H1 (cell line): ENCODE data around the gene GDF15. TPM values are rescaled to one million over a fixed set of nuclear protein-coding genes. Genes with fewer than 3 reads are reported as not detected.
"Not testable (repeated sequence)": the region's sequence is repeated elsewhere in the genome, so short reads cannot be mapped to it uniquely, and the experiment has no call there.

Source experiments
- CTCF ChIA-PET: fragments of 300-600 bp; sonication (Branson Sonifier 250); formaldehyde crosslinking; loops from one replicate; lab custom pipeline; 2021; ENCODE audit not compliant: partially characterized antibody; lab: Charles Lee
- POLR2A ChIA-PET: fragments of 300-600 bp; sonication (Branson Sonifier 250); formaldehyde crosslinking; loops from one replicate; lab custom pipeline; 2021; ENCODE audit warnings: inconsistent platforms; ENCODE audit not compliant: partially characterized antibody; lab: Charles Lee
- DNase-seq, 2 experiments: peaks; one replicate each; pipeline versions ENCODE4 v3.0.0 to v3.0.0-alpha.2; 2010 to 2022; ENCODE audit warnings: low spot score in 2 of 2, low read depth in 1 of 2, mixed read lengths in 1 of 2
- FAIRE-seq: peaks from 2 replicates; lab custom pipeline; 2011; peaks lifted over from hg19 to GRCh38; lab: Jason Lieb, UNC
- H2AFZ ChIP-seq: 2 replicates; pipeline ENCODE4 v1.8.1; 2012; ENCODE audit warnings: low read length, inconsistent platforms
- H2AK5ac ChIP-seq: 2 replicates; pipeline ENCODE4 v1.6.1; 2013; ENCODE audit warnings: low read depth, low read length
- H2BK120ac ChIP-seq: replicated peaks from 2 replicates; pipeline ENCODE3; 2013; ENCODE audit warnings: low read depth, low read length, inconsistent platforms
- H2BK12ac ChIP-seq: 2 replicates; pipeline ENCODE4 v1.6.1; 2013; ENCODE audit warnings: low read depth, low read length
- H2BK15ac ChIP-seq: 2 replicates; pipeline ENCODE4 v1.6.1; 2013; ENCODE audit warnings: low read length
- H2BK20ac ChIP-seq: 2 replicates; pipeline ENCODE4 v1.6.1; 2013; ENCODE audit warnings: low read length
- H2BK5ac ChIP-seq: 2 replicates; pipeline ENCODE4 v1.6.1; 2013; ENCODE audit warnings: low read depth, low read length
- H3K14ac ChIP-seq: 2 replicates; pipeline ENCODE4 v1.6.1; 2013; ENCODE audit warnings: inconsistent platforms; ENCODE audit not compliant: insufficient read length
- H3K18ac ChIP-seq: 2 replicates; pipeline ENCODE4 v1.6.1; 2013; ENCODE audit warnings: low read length; ENCODE audit errors: extremely low read depth
- H3K23ac ChIP-seq: 2 replicates; pipeline ENCODE4 v1.6.1; 2013; ENCODE audit warnings: inconsistent platforms; ENCODE audit not compliant: insufficient read length
- H3K23me2 ChIP-seq: 2 replicates; pipeline ENCODE4 v1.6.1; 2013; ENCODE audit warnings: low read depth, low read length
- H3K27ac ChIP-seq: 2 replicates; pipeline ENCODE4 v1.6.1; 2011; ENCODE audit warnings: low read depth, low read length, inconsistent platforms
- H3K27me3 ChIP-seq, 4 experiments: replicated peaks in 1 of 4; 1 replicate in 1 of 4; 2 replicates in 3 of 4; pipeline versions ENCODE4 v1.6.1 to v1.8.1; 2011 to 2013; ENCODE audit warnings: low read length in 3 of 4, mild to moderate bottlenecking in 3 of 4, inconsistent platforms in 2 of 4, mixed read lengths in 2 of 4, moderate library complexity in 1 of 4; ENCODE audit not compliant: control insufficient read depth in 3 of 4, insufficient read depth in 3 of 4; ENCODE audit errors: extremely low read depth in 1 of 4
- H3K36me3 ChIP-seq, 4 experiments: 2 replicates each; pipeline versions ENCODE4 v1.6.1 to v1.8.1; 2011 to 2013; ENCODE audit warnings: mild to moderate bottlenecking in 4 of 4, low read length in 3 of 4, moderate library complexity in 2 of 4, control low read depth in 1 of 4, inconsistent platforms in 1 of 4; ENCODE audit not compliant: insufficient read depth in 4 of 4, control insufficient read depth in 2 of 4
- H3K4ac ChIP-seq: replicated peaks from 2 replicates; pipeline ENCODE3; 2013; ENCODE audit warnings: low read length, low read depth, mixed read lengths, inconsistent platforms; ENCODE audit not compliant: insufficient read length
- H3K4me1 ChIP-seq, 4 experiments: replicated peaks in 1 of 4; 1 replicate in 1 of 4; 2 replicates in 3 of 4; pipeline versions ENCODE4 v1.6.1 to v1.8.1; 2011 to 2013; ENCODE audit warnings: low read length in 3 of 4, inconsistent platforms in 2 of 4, mixed read lengths in 1 of 4; ENCODE audit not compliant: insufficient read depth in 4 of 4, control insufficient read depth in 3 of 4
- H3K4me2 ChIP-seq, 2 experiments: 2 replicates each; pipeline versions ENCODE4 v1.6.1 to v1.8.1; 2011 to 2013; ENCODE audit warnings: low read depth in 2 of 2, low read length in 2 of 2, control low read depth in 1 of 2, inconsistent platforms in 1 of 2, mild to moderate bottlenecking in 1 of 2; ENCODE audit not compliant: insufficient read depth in 1 of 2
- H3K4me3 ChIP-seq, 4 experiments: fragments of 200-600, 300-600 bp in 1 of 4; sonication (generic), shearing (Covaris generic), sonication (Bioruptor Twin) in 1 of 4; 2 replicates each; pipeline versions ENCODE4 v1.5.1 to v1.8.1; 2011 to 2016; ENCODE audit warnings: low read length in 4 of 4, low read depth in 3 of 4, control low read depth in 2 of 4, inconsistent platforms in 2 of 4, mild to moderate bottlenecking in 2 of 4, mixed read lengths in 1 of 4, moderate library complexity in 1 of 4; ENCODE audit not compliant: insufficient read depth in 2 of 4; ENCODE audit errors: extremely low read depth in 1 of 4
- H3K56ac ChIP-seq: replicated peaks from 2 replicates; pipeline ENCODE3; 2013; ENCODE audit warnings: low read depth, mild to moderate bottlenecking, mixed read lengths, low read length, inconsistent platforms; ENCODE audit not compliant: insufficient read length
- H3K79me1 ChIP-seq: 2 replicates; pipeline ENCODE4 v1.6.1; 2013; ENCODE audit warnings: low read depth, low read length, control low read depth
- H3K79me2 ChIP-seq, 2 experiments: 2 replicates each; pipeline versions ENCODE4 v1.6.1 to v1.8.1; 2012 to 2013; ENCODE audit warnings: low read length in 2 of 2, mild to moderate bottlenecking in 2 of 2, inconsistent platforms in 1 of 2; ENCODE audit not compliant: insufficient read depth in 2 of 2, control insufficient read depth in 1 of 2
- H3K9ac ChIP-seq, 4 experiments: replicated peaks in 1 of 4; 1 replicate in 1 of 4; 2 replicates in 3 of 4; pipeline versions ENCODE4 v1.6.1 to v1.8.1; 2011 to 2013; ENCODE audit warnings: low read depth in 3 of 4, low read length in 3 of 4, control low read depth in 2 of 4, mild to moderate bottlenecking in 2 of 4, moderate library complexity in 2 of 4, inconsistent platforms in 1 of 4; ENCODE audit errors: extremely low read depth in 1 of 4
- H3K9me3 ChIP-seq, 2 experiments: 2 replicates each; pipeline versions ENCODE4 v1.6.1 to v1.8.1; 2012 to 2013; ENCODE audit warnings: mild to moderate bottlenecking in 2 of 2, moderate library complexity in 2 of 2, control low read depth in 1 of 2, inconsistent platforms in 1 of 2, low read depth in 1 of 2, low read length in 1 of 2, mixed read lengths in 1 of 2; ENCODE audit not compliant: insufficient read depth in 2 of 2
- H4K20me1 ChIP-seq, 2 experiments: replicated peaks in 1 of 2; 2 replicates each; pipeline versions ENCODE3 to v1.8.1; 2011 to 2013; ENCODE audit warnings: inconsistent platforms in 2 of 2, low read length in 2 of 2, mild to moderate bottlenecking in 1 of 2; ENCODE audit not compliant: insufficient read depth in 2 of 2, control insufficient read depth in 1 of 2
- H4K5ac ChIP-seq: 2 replicates; pipeline ENCODE4 v1.6.1; 2013; ENCODE audit warnings: low read length, low read depth, mixed read lengths, inconsistent platforms; ENCODE audit not compliant: insufficient read length
- H4K8ac ChIP-seq: 2 replicates; pipeline ENCODE4 v1.8.0; 2013; ENCODE audit warnings: mild to moderate bottlenecking, moderate library complexity, low read length, inconsistent platforms; ENCODE audit not compliant: insufficient read depth; ENCODE audit errors: extremely low read depth
- H4K91ac ChIP-seq: replicated peaks from 2 replicates; pipeline ENCODE3; 2013; ENCODE audit warnings: low read length, mixed read lengths, inconsistent platforms; ENCODE audit not compliant: insufficient read length
- WGBS, 2 experiments: shearing (Covaris generic) in 1 of 2; methylation state at CpG; one replicate each; pipeline versions ENCODE4 v1.1.6 to v1.1.7; 2013 to 2015; ENCODE audit warnings: low lambda C conversion rate in 2 of 2, mixed read lengths in 2 of 2, inconsistent platforms in 1 of 2, low coverage in 1 of 2, missing lambda C conversion rate in 1 of 2; ENCODE audit not compliant: insufficient replicate concordance in 2 of 2, insufficient coverage in 1 of 2, insufficient read length in 1 of 2; ENCODE audit errors: extremely low coverage in 1 of 2, missing lambda C conversion rate in 1 of 2; 5-methylcytosine and 5-hydroxymethylcytosine counted together
- polyA plus RNA-seq, 7 experiments: library from polyadenylated mRNA; depleted of rRNA in 3 of 7; stranded (reverse) in 5 of 7; unstranded in 2 of 7; fragments of >200 nt in 5 of 7; fragments of 200-250 nt in 2 of 7; gene quantifications; 1 replicate in 5 of 7; 2 replicates in 1 of 7; 4 replicates in 1 of 7; pipeline versions ENCODE4 v1.2.1 to v1.2.3, GENCODE V29; 2011 to 2013; ENCODE audit warnings: missing spikeins in 2 of 7, mixed read lengths in 2 of 7
- total RNA-seq: library from RNA; stranded (reverse); fragmentation: NEBNext Ultra II Directional; extraction: Animal tissue kit (Norgen Biotek cat#: 25700); gene quantifications from 2 replicates; pipeline ENCODE4 v1.2.1, GENCODE V29; 2021

The GDF15 gene
- total and polyA plus RNA-seq, 2 of the 8 experiments (the other 6 are each of a cell fraction or from before 2014, with no cell fraction given), result 4.1 to 8.5 TPM

- not testable (repeated sequence) for DNase-seq, H3K23me2 ChIP-seq, H3K56ac ChIP-seq, H3K14ac ChIP-seq, H2BK20ac ChIP-seq, FAIRE-seq, H3K9me3 ChIP-seq, H3K4me3 ChIP-seq, H3K23ac ChIP-seq, H4K20me1 ChIP-seq, H3K79me2 ChIP-seq, H3K4me2 ChIP-seq, H3K36me3 ChIP-seq, H2AFZ ChIP-seq, H3K79me1 ChIP-seq, H4K8ac ChIP-seq, H2BK15ac ChIP-seq, H3K4ac ChIP-seq, H3K27me3 ChIP-seq
- peak overlapping the region; percentile 90 for H4K91ac ChIP-seq
- ChIA-PET POLR2A (interaction anchor here (0.8 to 4.0 kb wide), 10 partner anchors 11 to 83 kb away, joined by 3 to 20 read pairs (median 4); partner anchors contain the start of genes GDF15, JUND, LSM4 and SSBP4), CTCF (interaction anchor here (0.7 to 4.7 kb wide), 9 partner anchors 10 to 46 kb away, joined by 3 to 27 read pairs (median 7); partner anchors contain the start of gene GDF15)
- H3K4me1 ChIP-seq, result peaks cover 1 to 12% (median 8%) of the 10 kb centered on the region in 4 experiments; a peak in 5 of 7 replicates
- peak overlapping the region; percentile 43; the same call in 1 of the 2 replicates for H2AK5ac ChIP-seq
- 0 out of 7 replicates have a peak overlapping the region, but pooled peaks of 1 of the 4 experiments have one; percentile 40 for H3K9ac ChIP-seq
- H4K5ac ChIP-seq, result peak overlapping the region; percentile 74
- WGBS, 2 experiments, result 75% methylated on average over 11 of the region's 11 CpGs; no CpG with 5 or more reads in 1 of the 2 experiments
- peak overlapping the region; percentile 87; the same call in 1 of the 2 replicates for H3K27ac ChIP-seq
- H2BK12ac ChIP-seq, result peak overlapping the region; percentile 40; the same call in 1 of the 2 replicates
- H2BK5ac ChIP-seq, result peak overlapping the region; percentile 89
- peak overlapping the region; percentile 98 for H3K18ac ChIP-seq
- H2BK120ac ChIP-seq, result peak overlapping the region; percentile 76
Observed at GRCh38 chr19:18364277-18364825, 21.6 kb upstream of the GDF15 start.
